Stimulated activated CD8-positive, alpha-beta memory T cell treated with anti-CD3 and anti-CD28 coated beads, Interleukin-12 subunit alpha, Interleukin-12 subunit beta, amount 100 ng/mL, for 1 hour (primary cell): ENCODE results near the gene MAGI1.

Experiments used
- DNase-seq: peaks from one replicate; pipeline ENCODE4 v3.0.0-alpha.2; 2020; ENCODE audit warnings: low read depth

The MAGI1 gene

DNA sequence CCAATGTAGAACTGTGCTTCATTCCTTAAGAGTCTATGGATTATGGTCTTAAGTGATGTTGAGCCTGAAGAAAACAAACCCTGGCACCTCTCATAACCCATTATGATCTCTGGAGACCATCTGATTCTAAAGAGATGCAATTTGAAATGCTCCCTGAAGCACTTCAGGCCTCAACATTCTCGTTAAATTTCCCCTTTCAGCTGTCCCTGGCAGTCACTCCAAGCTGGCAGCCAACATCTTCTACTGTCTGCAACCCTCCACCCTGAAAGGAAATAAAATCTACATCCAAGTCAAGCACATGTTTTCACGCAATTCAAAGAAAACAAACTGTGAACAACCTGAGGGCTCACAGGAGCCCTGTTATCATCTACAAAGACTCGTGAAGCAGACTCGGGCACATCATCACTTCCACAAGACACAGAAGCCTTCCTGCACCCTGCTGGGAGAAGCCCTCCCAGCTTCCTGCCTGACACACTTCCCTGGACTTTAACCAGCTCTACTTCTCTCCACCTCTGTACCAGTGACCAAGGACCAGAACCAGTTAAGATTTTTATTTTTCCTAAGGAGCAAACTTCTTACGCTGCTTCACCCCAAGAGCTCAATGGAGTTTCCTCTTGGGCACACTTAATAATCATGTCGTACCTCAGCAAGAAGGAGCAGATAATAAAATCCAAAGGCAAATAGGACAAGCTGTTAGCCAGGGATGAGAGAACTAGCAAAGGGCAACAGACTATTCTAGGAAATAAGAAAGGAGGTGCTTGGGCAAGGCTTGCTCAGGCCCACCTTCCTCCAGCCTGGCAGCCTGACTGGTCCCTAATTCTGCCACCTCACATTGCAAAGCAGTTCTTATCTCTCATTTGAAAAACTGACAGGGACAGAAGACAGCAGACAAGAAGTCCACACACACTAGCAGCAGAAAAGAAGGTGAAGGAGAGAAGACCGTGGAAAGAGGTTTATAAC, 67.1 kb downstream of the MAGI1 start:
- DNase-seq = no peak

DNA sequence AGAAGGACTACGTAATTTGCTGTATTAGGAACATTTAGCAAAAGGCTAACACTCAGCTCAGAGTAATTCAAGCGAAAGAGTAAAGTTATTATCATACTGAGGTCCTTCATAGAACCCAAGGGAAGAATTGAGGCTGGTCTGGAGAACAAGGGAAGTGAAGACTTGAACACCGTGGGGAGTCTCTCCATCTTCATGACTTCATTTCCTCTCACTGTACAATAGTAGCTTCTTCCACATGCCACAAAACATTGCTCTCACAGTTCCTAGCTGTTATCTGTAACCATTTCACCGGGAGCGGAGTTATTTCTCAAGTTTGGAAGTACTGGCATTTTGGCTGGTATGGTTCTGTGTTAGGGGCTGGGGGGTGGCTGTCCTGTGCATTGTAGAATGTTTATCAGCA, 69.7 kb downstream of the MAGI1 start:
- DNase-seq = no peak

DNA sequence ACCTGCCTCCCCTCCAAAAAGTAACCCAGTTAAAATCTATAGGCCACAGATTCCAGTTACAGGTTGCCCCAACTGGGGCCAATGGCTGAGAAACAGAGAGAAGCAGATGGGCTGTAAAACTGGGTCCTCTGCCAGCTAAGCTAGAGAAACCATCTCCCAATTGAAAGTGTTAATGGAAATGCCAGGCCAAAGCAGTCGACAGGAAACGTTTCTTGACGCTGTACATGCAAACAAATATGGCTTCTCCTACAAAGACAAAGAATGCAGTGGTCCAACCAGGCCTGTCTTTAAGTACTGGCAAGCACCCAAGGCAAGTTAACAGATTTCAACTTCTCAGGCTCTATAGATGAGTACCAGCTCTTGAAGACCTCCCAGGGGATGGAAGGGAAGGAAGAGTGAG, 71.3 kb downstream of the MAGI1 start:
- no peak for DNase-seq

DNA sequence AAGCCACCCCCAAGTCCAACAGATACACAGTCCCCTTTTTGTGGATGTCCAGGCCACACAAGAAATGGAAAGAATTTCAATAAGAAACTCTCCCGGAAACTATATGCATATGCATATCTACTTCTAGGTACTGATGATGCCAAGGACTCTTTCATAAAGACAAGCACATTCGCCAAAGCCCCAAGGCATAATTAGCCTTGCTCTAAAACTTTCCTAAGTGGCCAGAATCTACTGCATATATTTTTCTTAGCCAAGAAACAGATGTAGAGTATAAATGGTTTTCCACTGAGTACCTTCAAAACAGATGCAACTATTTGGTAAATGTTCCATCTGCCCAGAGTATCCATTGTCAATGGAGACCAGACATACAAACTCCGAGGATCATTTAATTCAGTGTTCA, 73.9 kb downstream of the MAGI1 start:
- DNase-seq = no peak

DNA sequence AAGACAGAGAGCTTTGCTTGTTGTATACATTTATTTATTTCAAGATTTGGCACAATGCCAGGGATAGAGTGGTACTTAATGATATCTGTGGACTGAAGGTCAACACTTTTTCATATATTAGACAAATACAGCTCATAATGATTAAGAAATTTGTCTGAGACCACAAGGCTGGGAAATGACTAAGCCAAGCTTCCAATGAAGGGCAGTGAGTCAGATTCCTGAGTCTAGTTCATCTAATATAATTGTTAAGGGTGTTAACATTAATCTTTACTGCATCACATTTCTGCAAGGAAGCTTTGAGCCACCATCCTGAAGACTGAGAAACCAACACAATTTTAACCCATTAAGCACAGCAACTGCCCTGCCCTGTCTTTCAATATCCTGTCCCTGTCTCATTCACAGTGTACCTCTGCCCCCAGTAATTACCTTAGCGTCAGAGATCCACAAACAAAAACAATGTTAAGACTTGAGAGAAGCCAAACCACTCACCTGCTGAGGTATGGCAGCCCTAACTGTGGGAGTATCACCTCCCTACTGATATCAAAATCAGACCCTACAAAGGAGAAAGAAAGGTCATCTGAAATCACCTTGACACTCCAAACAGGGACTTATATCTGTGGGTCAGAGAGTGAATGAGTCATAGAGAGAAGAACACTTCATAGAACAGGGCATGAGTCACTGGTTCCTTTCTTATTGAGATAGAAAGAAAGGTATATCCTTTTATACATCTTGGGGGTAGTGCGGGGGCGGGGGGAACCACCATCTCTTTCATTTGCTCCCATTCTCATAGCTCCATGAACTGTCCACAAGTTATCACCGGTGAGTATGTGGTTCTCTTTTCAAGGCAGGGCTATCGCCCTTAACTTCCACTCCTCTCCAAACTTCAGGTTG, 74.7 kb downstream of the MAGI1 start:
- DNase-seq = no peak

DNA sequence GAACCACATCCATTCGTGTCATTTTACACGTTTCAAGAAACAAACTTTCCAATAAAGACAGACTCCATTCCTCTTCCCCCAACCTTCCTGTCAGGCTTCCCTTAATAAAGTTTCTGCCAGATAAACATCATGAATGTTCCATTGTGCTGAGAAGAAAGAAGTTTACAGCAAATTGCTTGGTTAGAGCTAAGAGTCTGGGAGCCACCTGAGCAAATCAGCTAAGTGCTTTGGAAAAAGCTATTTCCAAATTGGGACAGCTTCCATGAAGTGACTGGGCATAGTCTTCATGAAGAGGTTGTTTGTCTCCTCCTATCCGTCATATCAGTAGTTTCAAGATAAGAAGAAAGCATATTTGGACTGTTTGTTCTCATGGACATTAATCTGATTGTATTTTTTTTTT, 77.0 kb downstream of the MAGI1 start:
- no peak for DNase-seq

DNA sequence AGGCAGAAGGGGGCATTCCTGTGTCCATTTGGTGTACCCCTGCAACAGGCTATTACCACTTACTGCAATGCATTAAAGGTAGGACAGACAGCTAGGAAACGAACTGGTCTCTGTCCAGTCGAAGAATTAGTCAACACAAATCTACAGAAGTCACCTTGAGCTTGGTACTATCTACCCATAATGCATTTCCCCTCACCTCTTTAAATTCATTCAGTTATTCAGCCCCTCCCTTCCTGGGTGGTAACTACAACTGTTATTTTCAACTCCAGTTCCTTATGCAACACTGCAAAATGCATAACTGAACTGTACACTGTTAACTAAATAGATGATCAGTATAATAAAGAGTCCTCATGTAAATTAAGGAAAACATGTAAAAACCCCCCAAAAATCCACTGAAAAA, 77.6 kb downstream of the MAGI1 start:
- no peak for DNase-seq

DNA sequence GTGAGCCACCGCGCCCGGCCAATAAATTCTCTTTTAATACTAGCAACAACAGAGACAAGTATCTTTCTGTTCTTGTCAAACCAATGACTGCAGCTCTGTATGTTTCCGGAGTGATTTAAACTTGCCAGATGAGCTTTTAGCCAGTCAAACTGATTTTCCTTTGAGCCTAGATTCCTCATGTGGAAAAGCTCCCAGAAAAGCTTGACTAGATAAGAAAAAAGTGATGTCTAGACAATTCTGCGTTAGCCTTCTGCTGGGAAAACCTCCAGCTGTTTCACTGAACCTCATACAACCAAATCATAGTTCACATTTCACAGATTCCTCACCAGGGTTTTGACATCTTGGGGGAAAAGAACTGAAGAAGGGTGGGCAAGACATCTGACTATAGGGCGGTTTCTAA, 78.6 kb downstream of the MAGI1 start:
- no peak for DNase-seq

DNA sequence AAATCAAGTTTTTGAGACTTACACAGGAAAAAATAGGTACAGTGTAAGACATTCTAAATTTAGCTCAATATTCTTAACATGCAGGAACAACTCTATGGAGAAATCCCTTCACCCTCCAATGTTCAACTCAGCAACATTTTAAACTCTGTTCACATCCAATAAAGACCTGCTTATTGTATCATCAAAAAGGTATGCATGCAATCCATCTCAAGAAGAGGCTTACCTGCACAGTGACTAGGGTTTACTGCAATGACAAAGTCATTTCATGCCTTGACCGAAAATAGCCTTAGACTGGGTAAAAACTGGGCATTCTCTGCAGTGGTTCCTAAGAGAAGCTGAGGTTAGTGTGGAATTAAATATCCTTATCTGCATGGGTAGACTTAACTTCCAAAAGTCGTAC, 80.5 kb downstream of the MAGI1 start:
- DNase-seq = no peak

DNA sequence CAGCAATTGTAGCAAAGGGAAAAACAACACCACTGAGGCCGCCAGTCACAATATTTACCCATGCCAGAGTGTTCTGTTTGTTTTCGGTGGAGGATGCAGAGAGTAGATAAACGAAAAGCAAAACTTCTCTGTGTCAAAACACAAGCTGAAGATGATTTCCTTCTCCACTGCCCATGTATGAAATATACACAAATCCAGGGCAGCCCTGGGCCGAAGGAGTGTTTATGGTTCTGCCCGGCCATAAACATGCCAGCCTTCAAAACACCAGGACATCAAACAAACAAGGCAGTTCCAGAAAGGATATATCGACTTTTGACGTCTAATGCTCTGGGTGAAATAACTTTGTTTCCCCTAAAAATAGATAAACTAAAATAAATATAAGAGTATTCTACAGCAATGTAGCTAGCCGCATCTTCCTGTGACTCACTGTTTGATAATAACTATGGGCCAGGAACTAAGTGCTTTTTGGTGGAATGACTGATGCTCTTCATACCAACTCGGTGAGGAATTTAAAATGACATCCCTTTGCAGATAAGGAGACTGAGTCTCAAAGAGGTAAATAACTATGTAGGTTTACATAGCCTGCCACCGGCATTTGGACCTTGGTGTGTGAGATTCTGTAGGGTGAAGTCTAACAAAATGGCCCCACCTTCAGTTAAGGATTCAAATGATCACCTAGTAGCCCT, 82.8 kb downstream of the MAGI1 start:
- no peak for DNase-seq

DNA sequence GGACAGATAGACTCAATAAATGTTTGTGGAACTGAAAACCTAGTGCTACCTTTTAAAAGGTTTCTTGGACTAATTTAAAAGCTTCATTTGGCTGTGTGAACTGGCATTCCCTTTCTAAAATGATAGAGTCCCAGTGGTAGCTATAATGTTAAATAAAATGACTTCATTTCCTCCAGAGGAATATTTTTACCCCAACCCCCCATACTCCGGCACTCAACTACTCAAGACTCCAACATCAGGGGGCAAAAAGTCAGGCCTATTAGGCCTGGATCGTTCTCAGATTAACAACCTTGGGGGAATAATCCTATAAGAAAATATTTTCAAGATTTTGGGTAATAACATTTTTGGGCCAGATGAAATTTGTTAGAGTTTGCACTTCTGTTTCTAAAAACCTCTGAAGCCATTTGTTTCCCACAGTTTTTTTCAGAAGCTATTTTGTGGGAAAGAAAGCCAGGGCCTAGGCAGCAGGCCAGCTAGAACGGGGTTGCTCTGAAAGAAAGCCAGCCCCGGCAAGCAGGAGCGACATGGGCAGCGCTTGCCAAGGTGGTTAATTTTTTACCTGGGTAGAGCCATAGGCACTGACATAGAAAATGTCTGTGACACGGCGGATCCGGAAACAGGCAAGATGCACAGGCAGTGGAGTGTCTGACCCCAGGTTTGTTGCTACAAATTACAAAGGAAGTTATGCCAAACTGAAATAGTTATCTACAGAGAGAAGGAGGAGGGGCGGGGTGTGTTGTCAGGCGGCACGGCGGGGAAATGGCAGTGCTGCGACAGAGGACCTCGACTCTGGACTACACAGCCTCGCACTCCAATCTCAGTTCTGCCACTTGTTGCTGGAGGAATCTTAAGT, 84.6 kb downstream of the MAGI1 start:
- no peak for DNase-seq

DNA sequence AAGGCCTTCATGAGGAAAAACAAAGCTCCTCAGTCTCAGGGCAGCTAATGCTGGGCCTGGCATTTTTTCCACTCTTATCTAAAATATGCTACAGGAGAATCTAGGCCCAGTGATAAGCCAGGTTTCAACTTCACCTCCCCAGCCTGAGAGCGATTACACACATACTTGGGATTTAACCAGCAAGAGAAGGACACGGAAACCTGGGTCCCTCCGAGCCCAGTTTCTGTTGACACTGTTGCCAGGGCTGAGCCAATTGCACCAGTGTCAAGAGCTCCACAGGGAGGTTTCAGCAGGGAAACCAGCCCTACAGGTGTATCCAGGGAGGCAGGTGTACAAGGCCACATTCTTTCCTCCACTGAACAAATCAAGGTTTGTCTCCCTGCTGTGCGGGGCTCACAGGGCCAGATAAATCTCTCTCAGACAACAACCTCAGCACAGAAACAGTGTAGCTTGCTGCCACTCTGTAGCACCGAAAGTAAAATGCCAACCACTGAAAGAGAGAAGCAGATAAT, 85.4 kb downstream of the MAGI1 start:
- no peak for DNase-seq

DNA sequence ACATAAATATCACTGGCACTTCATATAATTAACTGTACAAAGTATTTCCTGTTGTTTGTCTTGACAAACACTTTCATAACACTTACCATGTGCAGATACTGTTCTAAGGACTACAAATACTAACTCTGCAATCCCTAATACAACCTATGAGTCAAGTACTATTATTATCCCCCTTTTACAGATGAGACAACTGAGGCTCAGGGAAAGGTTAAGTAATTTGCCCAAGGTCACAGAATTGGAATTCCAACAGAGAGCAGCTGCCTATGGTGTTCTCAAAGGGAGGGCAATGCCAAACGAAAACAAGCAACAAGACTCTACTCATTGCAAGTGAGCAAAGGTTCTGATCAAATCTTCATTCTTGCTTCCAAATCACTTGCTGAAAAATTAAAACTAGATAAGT, 85.9 kb downstream of the MAGI1 start:
- no peak for DNase-seq

DNA sequence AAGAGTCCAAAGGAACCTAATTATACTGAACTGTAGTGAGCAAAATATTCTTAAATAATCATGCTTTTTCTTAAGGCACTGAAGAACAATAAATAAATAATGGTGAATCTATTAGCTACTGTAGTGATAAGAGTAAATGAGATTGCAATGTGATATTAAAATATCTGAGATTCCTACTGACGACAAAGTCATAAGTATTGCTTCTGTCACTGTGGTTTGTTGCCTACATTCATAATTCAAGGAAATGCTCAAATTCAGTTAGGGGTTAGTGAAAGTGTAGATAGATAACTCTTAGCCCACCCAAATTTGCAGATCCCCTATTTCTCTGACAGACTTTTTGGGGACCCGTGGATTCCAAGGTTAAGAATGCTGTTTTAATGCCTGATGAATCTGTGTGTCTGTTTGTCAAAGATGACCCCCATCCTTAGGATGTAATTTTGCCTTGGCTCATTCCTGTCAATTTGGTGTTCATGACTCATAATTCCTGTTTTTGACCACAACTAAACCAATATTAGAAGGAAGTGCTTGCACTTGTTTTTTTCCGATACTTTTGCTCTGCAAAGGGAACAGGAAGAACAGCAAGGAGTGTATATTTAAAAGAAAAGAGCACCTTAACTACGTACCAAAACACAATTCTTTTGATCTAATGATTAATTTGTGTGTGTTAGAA, 86.7 kb downstream of the MAGI1 start:
- no peak for DNase-seq

DNA sequence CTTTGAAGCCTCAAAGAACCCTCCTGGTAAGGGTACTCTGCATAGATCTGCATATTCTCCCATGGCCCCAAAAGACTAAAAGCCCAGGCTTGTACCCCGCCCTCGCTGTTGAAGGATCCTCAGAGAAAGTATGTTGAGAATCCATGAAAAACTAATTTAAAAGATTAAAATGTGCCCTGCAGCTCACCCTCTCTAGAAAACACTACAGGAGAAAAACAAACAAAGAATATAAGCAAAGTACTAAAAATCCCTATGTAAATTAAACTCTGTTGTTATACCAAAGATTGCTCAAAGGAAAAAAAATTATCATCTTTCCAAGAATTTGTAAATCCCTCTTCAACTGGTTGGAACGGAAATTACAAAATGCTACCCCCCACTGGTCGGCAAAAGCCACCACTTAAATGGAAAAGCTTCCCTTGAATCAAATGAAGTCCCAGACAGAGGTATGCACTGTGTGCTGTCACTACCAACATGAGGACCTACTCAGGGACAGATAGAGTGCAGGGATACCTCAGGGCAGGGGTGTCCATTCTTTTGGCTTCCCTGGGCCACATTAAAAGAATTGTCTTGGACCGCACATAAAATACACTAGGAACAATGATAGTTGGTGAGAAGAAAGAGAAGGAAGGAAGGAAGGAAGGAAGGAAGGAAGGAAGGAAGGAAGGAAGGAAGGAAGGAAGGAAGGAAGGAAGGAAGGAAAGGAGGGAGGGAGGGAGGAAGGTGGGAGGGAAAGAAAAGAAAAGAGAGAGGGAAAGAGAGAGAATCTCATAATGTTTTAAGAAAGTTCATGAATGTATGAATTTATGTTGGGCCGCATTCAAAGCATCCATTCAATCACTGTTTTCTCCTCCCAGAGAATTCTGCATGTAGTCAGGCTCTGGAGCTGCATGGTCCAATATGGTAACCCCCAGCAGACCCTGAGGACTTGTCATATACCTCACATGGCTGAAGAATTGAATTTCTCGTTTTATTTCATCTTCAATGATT, 88.1 kb downstream of the MAGI1 start:
- no peak for DNase-seq

DNA sequence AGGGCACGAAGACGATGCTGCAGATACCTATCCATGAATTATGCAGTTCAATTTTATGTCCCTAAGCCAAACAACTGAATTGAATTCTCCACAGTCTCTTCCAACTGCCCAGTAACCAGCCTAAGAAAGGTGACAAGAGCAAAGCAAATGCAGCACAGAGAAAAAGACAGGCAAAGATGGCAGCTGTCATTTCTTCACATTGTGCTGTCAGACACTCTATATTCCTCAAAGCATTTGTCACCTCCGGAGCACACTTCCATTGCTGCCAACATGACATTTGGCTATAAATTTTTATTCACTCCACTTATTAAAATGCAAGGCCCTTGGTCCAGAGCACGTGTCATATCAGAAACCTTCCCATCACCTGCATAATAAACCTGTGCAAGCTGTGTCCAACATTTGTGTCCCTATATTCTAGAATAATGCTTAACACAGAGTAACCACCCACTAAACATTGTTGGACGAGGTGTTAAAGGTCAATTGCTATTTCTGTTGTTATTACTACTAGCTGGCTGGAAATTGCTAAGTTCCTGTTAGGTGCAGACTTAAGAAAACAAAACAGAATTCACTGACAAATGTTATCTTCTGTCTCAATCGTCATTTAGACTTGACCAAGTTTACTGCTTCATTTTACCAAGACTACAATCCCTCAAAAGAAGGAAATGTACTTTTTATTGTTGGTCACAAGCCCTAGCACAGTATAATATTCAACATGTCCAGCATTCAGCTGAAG, 89.7 kb downstream of the MAGI1 start:
- DNase-seq = no peak

DNA sequence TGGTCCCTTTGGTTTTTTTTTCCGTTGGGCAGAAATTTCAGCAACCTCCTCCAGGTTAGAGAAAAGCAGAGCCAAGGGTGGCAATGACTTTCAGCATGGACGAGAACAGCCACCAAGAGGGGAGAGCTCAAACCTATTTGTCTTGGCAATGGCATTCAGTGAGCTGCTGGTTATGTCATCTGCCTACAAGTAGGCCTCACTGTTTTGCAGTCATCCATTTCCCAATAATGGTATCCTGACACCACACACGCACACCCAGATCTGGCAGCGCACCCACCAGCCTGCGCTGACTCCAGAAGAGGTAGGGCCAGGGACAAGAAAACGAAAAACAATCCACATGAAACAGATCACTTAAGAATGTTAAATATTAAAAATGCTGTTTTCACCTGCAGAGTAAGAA, 92.3 kb downstream of the MAGI1 start:
- DNase-seq = no peak

DNA sequence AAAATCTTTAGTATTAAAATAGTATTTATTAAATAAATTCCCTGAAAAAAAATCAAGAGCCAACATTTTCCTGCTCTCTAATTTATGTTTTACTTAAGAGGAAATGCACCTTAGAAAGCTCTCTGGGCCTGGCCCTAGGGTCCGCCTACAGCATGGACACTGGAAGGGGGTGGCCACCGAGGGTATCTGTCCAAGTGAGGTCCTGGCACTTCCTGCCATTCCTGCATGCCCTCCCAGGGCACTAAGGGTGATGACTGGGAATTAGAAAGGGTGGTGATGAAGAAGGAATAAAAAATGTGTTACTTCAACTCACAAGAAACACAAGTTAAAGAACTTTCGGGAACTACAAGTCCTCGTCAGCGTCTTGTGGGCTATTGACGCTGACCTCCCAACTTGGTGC, 92.8 kb downstream of the MAGI1 start:
- no peak for DNase-seq

DNA sequence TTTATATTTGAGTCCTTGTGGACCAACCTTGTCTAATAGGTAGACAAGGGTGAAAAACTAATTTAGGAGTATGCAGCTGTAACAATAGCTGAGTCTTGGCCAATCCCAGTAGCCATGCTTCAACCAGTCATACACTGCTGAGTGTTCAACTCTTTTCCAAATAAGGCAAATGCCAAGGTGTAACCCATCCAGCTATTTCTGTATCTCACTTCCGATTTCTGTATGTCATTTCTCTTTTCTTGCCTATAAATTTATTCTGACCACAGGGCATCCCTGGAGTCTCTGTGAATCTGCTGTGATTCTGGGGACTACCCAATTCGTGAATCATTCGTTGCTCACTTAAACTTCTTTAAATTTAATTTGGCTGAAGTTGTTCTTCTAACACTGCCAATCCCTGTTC, 93.2 kb downstream of the MAGI1 start:
- DNase-seq = no peak
